Measurements from ENCODE around the gene HID1.

- TF ChIP-seq ZFP30 (CRISPR knock-in tag; IDR thresholded peaks at IDR 0.05) (no peak), ZNF565 (CRISPR knock-in tag; conservative IDR thresholded peaks at IDR 0.05; ENCODE audit: low read depth) (no peak), OSR1 (CRISPR knock-in tag; IDR thresholded peaks at IDR 0.05) (no peak), ZFP3 (CRISPR knock-in tag; IDR thresholded peaks at IDR 0.05) (no peak), PATZ1 (CRISPR knock-in tag; IDR thresholded peaks at IDR 0.05; ENCODE audit: borderline replicate concordance) (no peak), TCF4 (CRISPR knock-in tag; IDR thresholded peaks at IDR 0.05; ENCODE audit: borderline replicate concordance) (no peak), TSHZ2 (CRISPR knock-in tag; IDR thresholded peaks at IDR 0.05) (no peak), ESRRG (CRISPR knock-in tag; IDR thresholded peaks at IDR 0.05) (no peak), ISL1 (CRISPR knock-in tag; IDR thresholded peaks at IDR 0.05) (no peak), ZNF70 (CRISPR knock-in tag; IDR thresholded peaks at IDR 0.05) (no peak), CSDC2 (CRISPR knock-in tag; IDR thresholded peaks at IDR 0.05) (no peak), SNAI2 (CRISPR knock-in tag; IDR thresholded peaks at IDR 0.05) (no peak)
These were observed 29.6 kb upstream of the HID1 start for GRCh38 chr17:75001915-75002843.

Data from SK-N-SH treated with all-trans-retinoic acid at 6 μM for 48 hours (cell line).